Activated B cell treated with CpG ODN at 0.5 μM for 24 hours (primary cell): Measurements from ENCODE around the gene SUPV3L1. TPM values are rescaled to one million over a fixed set of nuclear protein-coding genes. Genes with fewer than 3 reads are reported as not detected.
"Not testable (repeated sequence)": the region's sequence is repeated elsewhere in the genome, so short reads cannot be mapped to it uniquely, and the experiment has no call there.

Experiments used
- ATAC-seq: fragments of 200-7000 bp; cut with Tn5 transposase; one replicate; pipeline ENCODE4 v1.10.0; 2021; ENCODE audit warnings: low read depth, mild to moderate bottlenecking, moderate library complexity
- CTCF ChIA-PET: fragments of 350-600 bp; sonication (Branson Sonifier 250); formaldehyde crosslinking; loops from one replicate; lab custom pipeline; 2021; ENCODE audit warnings: antibody characterized with exemption; lab: Charles Lee
- POLR2A ChIA-PET: fragments of 350-600 bp; sonication (Branson Sonifier 250); formaldehyde crosslinking; loops from one replicate; lab custom pipeline; 2021; ENCODE audit warnings: antibody characterized with exemption; lab: Charles Lee
- DNase-seq: peaks from one replicate; pipeline ENCODE4 v3.0.0; 2022
- H3K27ac Mint-ChIP-seq: one replicate; pipeline ENCODE4 v1.8.0; 2020; ENCODE audit warnings: mixed read lengths
- H3K27me3 Mint-ChIP-seq: one replicate; pipeline ENCODE4 v1.8.0; 2021; ENCODE audit warnings: mixed read lengths
- H3K36me3 Mint-ChIP-seq: one replicate; pipeline ENCODE4 v1.8.0; 2021; ENCODE audit warnings: low read depth, mixed read lengths
- H3K4me1 Mint-ChIP-seq: one replicate; pipeline ENCODE4 v1.8.0; 2021; ENCODE audit warnings: mixed read lengths
- H3K4me3 Mint-ChIP-seq: one replicate; pipeline ENCODE4 v1.8.0; 2020; ENCODE audit warnings: mild to moderate bottlenecking, mixed read lengths
- H3K9me3 Mint-ChIP-seq: one replicate; pipeline ENCODE4 v1.8.0; 2020; ENCODE audit warnings: mixed read lengths
- intact Hi-C: fragments of 100-400 bp; cut with micrococcal nuclease; formaldehyde crosslinking; loops from one replicate; pipeline ENCODE4 v1.15.1; 2024
- total RNA-seq: library from RNA; stranded (reverse); gene quantifications from 2 replicates; pipeline ENCODE4 v1.2.3, GENCODE V29; 2022
- TF ChIP-seq, protein P1 (sequence below): fragments of 200-600 bp; IDR thresholded peaks from one replicate; pipeline ENCODE4 v1.8.0; 2022; ENCODE audit warnings: antibody characterized with exemption, mild to moderate bottlenecking

Gene SUPV3L1
- total RNA-seq, 1 donor from 2014 or later = 49.1 TPM

DNA sequence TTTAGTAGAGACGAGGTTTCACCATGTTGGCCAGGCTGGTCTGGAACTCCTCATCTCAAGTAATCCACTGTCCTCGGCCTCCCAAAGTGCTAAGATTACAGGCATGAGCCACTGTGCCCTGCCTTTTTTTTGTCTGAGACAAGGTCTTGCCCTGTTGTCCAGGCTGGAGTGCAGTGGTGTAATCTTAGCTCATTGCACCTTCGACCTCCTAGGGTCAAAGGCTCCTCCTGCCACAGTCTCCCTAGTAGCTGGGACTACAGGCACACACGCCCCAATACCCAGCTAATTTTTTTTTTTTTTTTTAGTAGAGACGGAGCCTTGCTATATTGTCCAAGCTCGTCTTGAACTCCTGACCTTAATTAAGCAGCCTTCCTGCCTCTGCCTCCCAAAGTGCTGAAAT, 26.8 kb upstream of the SUPV3L1 start:
- H3K4me3 Mint-ChIP-seq = no peak overlapping the region
- H3K27me3 Mint-ChIP-seq = no peaks in the 10 kb centered on the region
- TF ChIP-seq, protein P1, sequence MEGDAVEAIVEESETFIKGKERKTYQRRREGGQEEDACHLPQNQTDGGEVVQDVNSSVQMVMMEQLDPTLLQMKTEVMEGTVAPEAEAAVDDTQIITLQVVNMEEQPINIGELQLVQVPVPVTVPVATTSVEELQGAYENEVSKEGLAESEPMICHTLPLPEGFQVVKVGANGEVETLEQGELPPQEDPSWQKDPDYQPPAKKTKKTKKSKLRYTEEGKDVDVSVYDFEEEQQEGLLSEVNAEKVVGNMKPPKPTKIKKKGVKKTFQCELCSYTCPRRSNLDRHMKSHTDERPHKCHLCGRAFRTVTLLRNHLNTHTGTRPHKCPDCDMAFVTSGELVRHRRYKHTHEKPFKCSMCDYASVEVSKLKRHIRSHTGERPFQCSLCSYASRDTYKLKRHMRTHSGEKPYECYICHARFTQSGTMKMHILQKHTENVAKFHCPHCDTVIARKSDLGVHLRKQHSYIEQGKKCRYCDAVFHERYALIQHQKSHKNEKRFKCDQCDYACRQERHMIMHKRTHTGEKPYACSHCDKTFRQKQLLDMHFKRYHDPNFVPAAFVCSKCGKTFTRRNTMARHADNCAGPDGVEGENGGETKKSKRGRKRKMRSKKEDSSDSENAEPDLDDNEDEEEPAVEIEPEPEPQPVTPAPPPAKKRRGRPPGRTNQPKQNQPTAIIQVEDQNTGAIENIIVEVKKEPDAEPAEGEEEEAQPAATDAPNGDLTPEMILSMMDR = no peak
- DNase-seq = no peak
- ChIA-PET POLR2A (no interaction called here), CTCF (no interaction called here)
- ATAC-seq = no peak
- H3K36me3 Mint-ChIP-seq = peaks cover 26% of the 10 kb centered on the region
- no peak overlapping the region for H3K27ac Mint-ChIP-seq
- H3K9me3 Mint-ChIP-seq = no peaks in the 10 kb centered on the region
- peaks cover under 1% of the 10 kb centered on the region for H3K4me1 Mint-ChIP-seq
- intact Hi-C loops = no loop called here

- ChIA-PET POLR2A (no interaction called here), CTCF (no interaction called here)
- Mint-ChIP-seq H3K4me3 (no peak overlapping the region), H3K4me1 (no peaks in the 10 kb centered on the region), H3K27me3 (no peaks in the 10 kb centered on the region), H3K36me3 (peaks cover 65% of the 10 kb centered on the region), H3K27ac (no peak overlapping the region), H3K9me3 (no peaks in the 10 kb centered on the region)
- ATAC-seq (no peak), DNase-seq (no peak)
- intact Hi-C loops = no loop called here
- TF ChIP-seq, protein P1 = no peak
Measured at GRCh38 chr10:69160809-69161241, 19.2 kb upstream of the SUPV3L1 start.

DNA sequence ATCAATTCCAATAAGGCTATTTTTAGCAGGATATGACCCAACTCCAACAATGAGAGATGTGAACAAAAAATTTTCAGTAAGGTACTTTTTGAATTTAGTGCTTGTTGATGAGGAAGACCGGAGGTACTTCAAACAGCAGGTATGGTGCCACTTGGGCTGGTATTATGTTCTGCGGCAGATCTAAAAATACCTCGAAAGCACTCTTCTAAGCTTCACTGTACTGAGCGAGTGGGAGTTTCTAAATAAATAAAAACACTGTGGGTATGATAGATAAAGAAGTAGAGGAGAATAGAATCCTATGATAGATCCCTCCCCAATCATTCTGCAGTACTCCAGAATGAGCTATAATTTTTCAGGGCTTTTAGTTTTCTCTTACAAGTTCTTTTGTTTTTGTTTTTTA, 11.5 kb upstream of the SUPV3L1 start:
- Mint-ChIP-seq H3K4me1 (peaks cover 7% of the 10 kb centered on the region), H3K9me3 (no peaks in the 10 kb centered on the region), H3K36me3 (peaks cover 60% of the 10 kb centered on the region), H3K4me3 (no peak overlapping the region), H3K27me3 (no peaks in the 10 kb centered on the region), H3K27ac (no peak overlapping the region)
- intact Hi-C loops = no loop called here
- CTCF ChIA-PET = no interaction called here
- POLR2A ChIA-PET = no interaction called here
- ATAC-seq = no peak
- TF ChIP-seq, protein P1 = no peak
- DNase-seq = no peak

DNA sequence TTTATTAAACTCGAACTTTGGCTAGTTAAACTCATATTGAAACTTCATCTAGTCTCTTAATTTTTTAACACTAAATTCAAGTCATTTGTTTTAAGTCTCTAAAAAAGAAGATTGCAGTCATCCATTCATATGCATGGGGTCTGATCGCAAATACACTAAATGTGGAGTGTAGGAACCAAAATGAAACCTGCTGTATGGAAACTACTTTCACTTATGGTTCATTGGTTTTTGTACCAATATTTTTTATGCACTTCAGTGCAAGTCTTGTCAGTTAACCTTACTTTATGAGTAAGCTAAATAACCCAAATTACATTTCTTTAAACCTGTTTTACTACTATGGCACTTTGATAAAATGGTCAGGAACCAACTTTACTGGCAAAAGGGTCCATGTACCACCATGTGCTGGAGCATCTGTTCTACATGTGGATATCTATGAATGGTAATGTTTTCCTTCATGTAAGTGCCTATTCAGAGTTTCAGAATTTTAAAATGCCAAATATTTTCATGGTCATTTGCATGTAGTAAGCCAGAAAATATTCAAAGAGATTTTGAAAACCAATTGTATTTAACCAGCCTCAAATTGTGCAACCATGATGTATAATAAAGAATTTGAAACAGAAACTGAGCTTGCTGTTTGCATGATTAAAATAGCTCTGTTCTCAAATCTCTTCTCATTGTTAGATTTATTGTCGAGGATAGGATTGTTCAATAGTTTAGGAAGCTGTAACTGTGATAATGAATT, 7.6 kb upstream of the SUPV3L1 start:
- Mint-ChIP-seq H3K27ac (peak overlapping the region; percentile 4), H3K4me1 (peaks cover 7% of the 10 kb centered on the region), H3K9me3 (no peaks in the 10 kb centered on the region), H3K27me3 (no peaks in the 10 kb centered on the region), H3K36me3 (peaks cover 40% of the 10 kb centered on the region), H3K4me3 (no peak overlapping the region)
- intact Hi-C loops = no loop called here
- DNase-seq (no peak), ATAC-seq (no peak)
- ChIA-PET CTCF (no interaction called here), POLR2A (no interaction called here)
- TF ChIP-seq, protein P1 = no peak

- Mint-ChIP-seq H3K36me3 (peaks cover 28% of the 10 kb centered on the region), H3K4me1 (peaks cover 20% of the 10 kb centered on the region)
- H3K27me3 Mint-ChIP-seq, DNase-seq, H3K4me3 Mint-ChIP-seq, ATAC-seq, H3K27ac Mint-ChIP-seq, H3K9me3 Mint-ChIP-seq, CTCF ChIA-PET, intact Hi-C loops: not testable (repeated sequence)
- POLR2A ChIA-PET = interaction anchor here (1.2 kb wide), 1 partner anchor 8 kb away, joined by 4 read pairs; no protein-coding TSS in a partner anchor
Measured at GRCh38 chr10:69175326-69175725, 4.7 kb upstream of the SUPV3L1 start.
